KMS-11 (cell line): ENCODE data around the gene C5orf58.

Experiments
- H2AFZ ChIP-seq: fragments of 200-600 bp; sonication (generic); 2 replicates; pipeline ENCODE4 v1.6.1; 2016; ENCODE audit warnings: antibody characterized with exemption, mixed run types, low read depth
- H3K27ac ChIP-seq: fragments of 200-600 bp; sonication (generic); 2 replicates; pipeline ENCODE4 v1.6.1; 2016; ENCODE audit warnings: mild to moderate bottlenecking, mixed run types
- H3K27me3 ChIP-seq: fragments of 200-600 bp; sonication (generic); 2 replicates; pipeline ENCODE4 v1.6.1; 2017; ENCODE audit warnings: mild to moderate bottlenecking, low read depth, mixed run types, moderate library complexity; ENCODE audit not compliant: insufficient read depth
- H3K36me3 ChIP-seq: fragments of 200-600 bp; sonication (generic); 2 replicates; pipeline ENCODE4 v1.6.1; 2017; ENCODE audit warnings: mild to moderate bottlenecking, mixed run types; ENCODE audit not compliant: insufficient read depth
- H3K4me1 ChIP-seq: fragments of 200-600 bp; sonication (generic); 2 replicates; pipeline ENCODE4 v1.6.1; 2016; ENCODE audit warnings: mild to moderate bottlenecking, low read depth, mixed run types; ENCODE audit not compliant: poor library complexity, severe bottlenecking
- H3K4me2 ChIP-seq: fragments of 200-600 bp; sonication (generic); 2 replicates; pipeline ENCODE4 v1.7.0; 2016; ENCODE audit warnings: mild to moderate bottlenecking, mixed run types
- H3K4me3 ChIP-seq: fragments of 200-600 bp; sonication (generic); IDR thresholded peaks from 2 replicates; pipeline ENCODE4 v1.6.1; 2017; ENCODE audit warnings: low read depth, low read length, mixed read lengths; ENCODE audit not compliant: insufficient read depth
- H3K79me2 ChIP-seq: fragments of 200-600 bp; sonication (generic); 2 replicates; pipeline ENCODE4 v1.6.1; 2016; ENCODE audit warnings: low read depth, mixed run types; ENCODE audit not compliant: insufficient read depth
- H3K9ac ChIP-seq: fragments of 200-600 bp; sonication (generic); 2 replicates; pipeline ENCODE4 v1.6.1; 2016; ENCODE audit warnings: mild to moderate bottlenecking, mixed run types
- H4K20me1 ChIP-seq: fragments of 200-600 bp; sonication (generic); 2 replicates; pipeline ENCODE4 v1.6.1; 2016; ENCODE audit warnings: mild to moderate bottlenecking, mixed run types; ENCODE audit not compliant: insufficient read depth
- CTCF ChIP-seq: fragments of 200-600 bp; sonication (generic); conservative IDR thresholded peaks from 2 replicates; pipeline ENCODE4 v1.6.1; 2017; ENCODE audit warnings: low read depth, mild to moderate bottlenecking, antibody characterized with exemption, low read length, moderate library complexity, mixed read lengths

Gene C5orf58

GRCh38 chr5:170206216-170206615 lies 26.6 kb upstream of the C5orf58 start:
- Histone ChIP-seq H3K27ac (no peak overlapping the region), H3K9ac (no peak overlapping the region), H3K4me2 (no peak overlapping the region), H3K4me1 (no peaks in the 10 kb centered on the region), H3K36me3 (no peaks in the 10 kb centered on the region), H2AFZ (no peak overlapping the region), H3K27me3 (no peaks in the 10 kb centered on the region), H3K79me2 (no peaks in the 10 kb centered on the region), H4K20me1 (no peaks in the 10 kb centered on the region), H3K4me3 (no peak overlapping the region)
- no peak for TF ChIP-seq CTCF

- Histone ChIP-seq H3K4me1 (no peaks in the 10 kb centered on the region), H4K20me1 (no peaks in the 10 kb centered on the region), H3K4me3 (no peak overlapping the region), H3K79me2 (no peaks in the 10 kb centered on the region), H3K27ac (no peak overlapping the region), H3K27me3 (no peaks in the 10 kb centered on the region), H3K9ac (no peak overlapping the region), H3K36me3 (no peaks in the 10 kb centered on the region), H3K4me2 (no peak overlapping the region), H2AFZ (no peak overlapping the region)
- no peak for TF ChIP-seq CTCF
Measured at GRCh38 chr5:170206958-170207357, 25.8 kb upstream of the C5orf58 start.

GRCh38 chr5:170211575-170212334 lies 21.0 kb upstream of the C5orf58 start:
- TF ChIP-seq CTCF, result no peak
- no peaks in the 10 kb centered on the region for H3K36me3 ChIP-seq
- no peak overlapping the region for H3K9ac ChIP-seq
- no peak overlapping the region for H3K27ac ChIP-seq
- H3K4me1 ChIP-seq, result no peaks in the 10 kb centered on the region
- H2AFZ ChIP-seq, result no peak overlapping the region
- H3K79me2 ChIP-seq, result no peaks in the 10 kb centered on the region
- no peak overlapping the region for H3K4me2 ChIP-seq
- no peaks in the 10 kb centered on the region for H3K27me3 ChIP-seq
- H3K4me3 ChIP-seq, result no peak overlapping the region
- H4K20me1 ChIP-seq, result no peaks in the 10 kb centered on the region

GRCh38 chr5:170216257-170216864 lies 16.4 kb upstream of the C5orf58 start:
- Histone ChIP-seq H3K9ac (no peak overlapping the region), H3K27me3 (no peaks in the 10 kb centered on the region), H4K20me1 (no peaks in the 10 kb centered on the region), H2AFZ (no peak overlapping the region), H3K27ac (no peak overlapping the region), H3K4me2 (no peak overlapping the region), H3K36me3 (no peaks in the 10 kb centered on the region), H3K79me2 (no peaks in the 10 kb centered on the region), H3K4me1 (no peaks in the 10 kb centered on the region), H3K4me3 (no peak overlapping the region)
- no peak for TF ChIP-seq CTCF
